ENCODE data around the gene TMIGD1.

- TF ChIP-seq POLR2A (IDR thresholded peaks at IDR 0.05) (no peak), CTCF (IDR thresholded peaks at IDR 0.05) (no peak)
Observed at GRCh38 chr17:30363715-30364202, 29.9 kb upstream of the TMIGD1 start.
